Tibial artery (tissue), 4 donors: Measurements from ENCODE around the gene SIAH3.

ENCODE experiments used
- DNase-seq, 2 donors: peaks; one replicate each; pipeline ENCODE4 v3.0.0-alpha.2; 2019
- H3K27ac ChIP-seq, 2 donors: fragments of 200-600 bp; sonication (generic) in 1 of 2; 1 replicate in 1 of 2; 2 replicates in 1 of 2; pipeline ENCODE4 v1.5.1; 2018 to 2019; ENCODE audit warnings: mild to moderate bottlenecking in 1 of 2
- H3K27me3 ChIP-seq, 2 donors: fragments of 200-600 bp; sonication (generic) in 1 of 2; one replicate each; pipeline versions ENCODE4 v1.5.1 to v1.6.0; 2016 to 2019
- H3K36me3 ChIP-seq, 3 donors: fragments of 200-600 bp; sonication (generic) in 2 of 3; one replicate each; pipeline ENCODE4 v1.5.1; 2016 to 2019; ENCODE audit warnings: mild to moderate bottlenecking in 2 of 3
- H3K4me1 ChIP-seq, 4 donors: fragments of 200-600 bp; sonication (generic) in 2 of 4; 1 replicate in 3 of 4; 2 replicates in 1 of 4; pipeline ENCODE4 v1.5.1; 2016 to 2019
- H3K4me3 ChIP-seq, 2 donors: fragments of 200-600 bp; sonication (generic) in 1 of 2; 1 replicate in 1 of 2; 2 replicates in 1 of 2; pipeline ENCODE4 v1.5.1; 2018 to 2019; ENCODE audit warnings: mild to moderate bottlenecking in 2 of 2
- H3K9me3 ChIP-seq, 3 donors: fragments of 200-600 bp; sonication (generic) in 1 of 3; one replicate each; pipeline ENCODE4 v1.5.1; 2016 to 2019
- CTCF ChIP-seq, 2 experiments: fragments of 200-600 bp in 1 of 2; fragments of 450-650 bp in 1 of 2; IDR thresholded peaks; one replicate each; pipeline ENCODE4 v1.5.1; 2017 to 2019; ENCODE audit warnings: antibody characterized with exemption in 2 of 2, mild to moderate bottlenecking in 1 of 2, moderate library complexity in 1 of 2
- intact Hi-C: fragments of 100-400 bp; cut with DNase I; formaldehyde crosslinking; loops from one replicate; pipeline ENCODE4 v1.15.0; 2023; ENCODE audit warnings: low total_unique reads

Gene SIAH3

GRCh38 chr13:45880242-45880641 is 28.7 kb upstream of the SIAH3 start:
- DNase-seq, result no peak
- no peaks in the 10 kb centered on the region for H3K27me3 ChIP-seq
- no peak overlapping the region for H3K4me3 ChIP-seq
- H3K4me1 ChIP-seq, result no peaks in the 10 kb centered on the region
- TF ChIP-seq CTCF (IDR thresholded peaks at IDR 0.05), result no peak
- intact Hi-C loops, result no loop called here
- H3K9me3 ChIP-seq, result no peaks in the 10 kb centered on the region
- H3K27ac ChIP-seq, result no peak overlapping the region
- no peaks in the 10 kb centered on the region for H3K36me3 ChIP-seq

GRCh38 chr13:45879666-45880065 is 28.1 kb upstream of the SIAH3 start:
- no peak for DNase-seq
- TF ChIP-seq CTCF (IDR thresholded peaks at IDR 0.05), result no peak
- Histone ChIP-seq H3K27ac (no peak overlapping the region), H3K9me3 (no peaks in the 10 kb centered on the region), H3K36me3 (no peaks in the 10 kb centered on the region), H3K4me3 (no peak overlapping the region), H3K4me1 (no peaks in the 10 kb centered on the region), H3K27me3 (no peaks in the 10 kb centered on the region)
- intact Hi-C loops, result no loop called here

GRCh38 chr13:45878966-45879365 is 27.4 kb upstream of the SIAH3 start:
- no peaks in the 10 kb centered on the region for H3K4me1 ChIP-seq
- H3K27ac ChIP-seq, result no peak overlapping the region
- no peaks in the 10 kb centered on the region for H3K27me3 ChIP-seq
- H3K4me3 ChIP-seq, result no peak overlapping the region
- H3K36me3 ChIP-seq, result no peaks in the 10 kb centered on the region
- intact Hi-C loops, result no loop called here
- TF ChIP-seq CTCF (IDR thresholded peaks at IDR 0.05), result no peak
- no peak for DNase-seq
- H3K9me3 ChIP-seq, result no peaks in the 10 kb centered on the region

GRCh38 chr13:45876781-45877180 is 25.2 kb upstream of the SIAH3 start:
- H3K9me3 ChIP-seq, result no peaks in the 10 kb centered on the region
- DNase-seq, result no peak
- H3K4me3 ChIP-seq, result no peak overlapping the region
- intact Hi-C loops, result no loop called here
- no peaks in the 10 kb centered on the region for H3K27me3 ChIP-seq
- no peaks in the 10 kb centered on the region for H3K4me1 ChIP-seq
- no peaks in the 10 kb centered on the region for H3K36me3 ChIP-seq
- TF ChIP-seq CTCF (IDR thresholded peaks at IDR 0.05), result no peak
- H3K27ac ChIP-seq, result no peak overlapping the region

GRCh38 chr13:45875951-45876350 is 24.4 kb upstream of the SIAH3 start:
- no peak for DNase-seq
- H3K4me3 ChIP-seq, result no peak overlapping the region
- TF ChIP-seq CTCF (IDR thresholded peaks at IDR 0.05), result no peak
- H3K9me3 ChIP-seq, result no peaks in the 10 kb centered on the region
- intact Hi-C loops, result no loop called here
- no peaks in the 10 kb centered on the region for H3K36me3 ChIP-seq
- no peaks in the 10 kb centered on the region for H3K27me3 ChIP-seq
- no peak overlapping the region for H3K27ac ChIP-seq
- no peaks in the 10 kb centered on the region for H3K4me1 ChIP-seq
